ENCODE data around the gene LRRC74B.

GRCh38 chr22:20996031-20996410 is 49.7 kb upstream of the LRRC74B start:
- TF ChIP-seq, protein P1, sequence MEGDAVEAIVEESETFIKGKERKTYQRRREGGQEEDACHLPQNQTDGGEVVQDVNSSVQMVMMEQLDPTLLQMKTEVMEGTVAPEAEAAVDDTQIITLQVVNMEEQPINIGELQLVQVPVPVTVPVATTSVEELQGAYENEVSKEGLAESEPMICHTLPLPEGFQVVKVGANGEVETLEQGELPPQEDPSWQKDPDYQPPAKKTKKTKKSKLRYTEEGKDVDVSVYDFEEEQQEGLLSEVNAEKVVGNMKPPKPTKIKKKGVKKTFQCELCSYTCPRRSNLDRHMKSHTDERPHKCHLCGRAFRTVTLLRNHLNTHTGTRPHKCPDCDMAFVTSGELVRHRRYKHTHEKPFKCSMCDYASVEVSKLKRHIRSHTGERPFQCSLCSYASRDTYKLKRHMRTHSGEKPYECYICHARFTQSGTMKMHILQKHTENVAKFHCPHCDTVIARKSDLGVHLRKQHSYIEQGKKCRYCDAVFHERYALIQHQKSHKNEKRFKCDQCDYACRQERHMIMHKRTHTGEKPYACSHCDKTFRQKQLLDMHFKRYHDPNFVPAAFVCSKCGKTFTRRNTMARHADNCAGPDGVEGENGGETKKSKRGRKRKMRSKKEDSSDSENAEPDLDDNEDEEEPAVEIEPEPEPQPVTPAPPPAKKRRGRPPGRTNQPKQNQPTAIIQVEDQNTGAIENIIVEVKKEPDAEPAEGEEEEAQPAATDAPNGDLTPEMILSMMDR (IDR thresholded peaks at IDR 0.05) = no peak
- TF ChIP-seq POLR2A (IDR thresholded peaks at IDR 0.05) (no peak), POLR2AphosphoS5 (IDR thresholded peaks at IDR 0.05) (no peak), EP300 (IDR thresholded peaks at IDR 0.05) (no peak)

Measured in suprapubic skin (tissue), 4 donors.